GM19324 (cell line): ENCODE measurements around the gene RNASEL.

ENCODE experiments used
- ATAC-seq: cut with Tn5 transposase; IDR thresholded peaks from one replicate; pipeline ENCODE4 v1.9.1; 2021; ENCODE audit warnings: mild to moderate bottlenecking, moderate library complexity; ENCODE audit not compliant: unreplicated experiment, low FRiP score

The RNASEL gene

DNA sequence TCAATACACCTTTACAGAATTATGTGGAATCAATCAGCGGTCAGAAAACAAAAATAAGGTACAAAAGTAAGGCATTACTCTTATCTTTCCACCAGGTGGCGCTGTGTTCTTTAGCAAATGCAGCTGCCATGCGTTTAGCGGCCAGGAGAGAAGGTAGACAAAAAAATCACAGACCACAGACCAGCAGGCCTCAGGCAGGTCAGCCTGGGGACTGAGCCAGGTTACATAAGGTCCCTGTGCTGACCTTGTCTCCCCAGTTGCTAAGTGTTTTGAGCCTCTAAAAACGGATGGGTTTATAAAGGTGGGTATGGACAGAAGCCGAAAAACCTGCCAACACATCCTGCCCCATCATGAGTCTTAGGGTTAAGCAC, 12.3 kb upstream of the RNASEL start:
- ATAC-seq: no peak

DNA sequence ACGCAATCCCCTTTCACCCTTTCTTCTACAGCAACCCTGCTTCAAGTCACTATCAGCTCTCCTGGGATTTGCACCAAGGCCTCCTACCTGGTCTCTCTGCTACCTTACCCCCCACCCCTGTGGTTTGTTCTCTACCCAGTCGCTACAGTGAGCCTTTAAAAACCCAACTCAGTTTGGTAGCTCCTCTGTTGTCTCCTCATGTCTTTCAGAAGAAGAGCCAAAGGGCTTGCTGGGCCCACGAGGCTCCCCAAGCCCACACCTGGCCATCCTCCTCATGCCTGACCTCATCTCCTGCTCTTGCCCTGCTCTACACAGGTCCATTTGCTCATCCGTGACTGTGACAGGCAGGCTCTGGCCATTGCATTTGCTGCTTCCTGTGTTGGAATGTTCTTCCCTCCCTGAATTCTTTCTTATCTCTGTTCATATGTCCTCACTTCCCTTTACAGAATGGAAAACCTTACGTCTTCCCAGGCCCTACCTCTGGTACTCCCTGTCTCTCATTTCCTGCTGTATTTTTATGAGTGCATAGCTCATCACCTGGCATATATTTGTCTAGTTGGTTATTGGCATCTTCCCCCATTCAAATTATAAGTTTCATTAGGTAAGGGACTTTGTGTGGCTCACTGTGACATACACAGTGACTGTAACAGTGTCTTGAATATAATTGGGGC, 11.8 kb upstream of the RNASEL start:
- no peak for ATAC-seq

DNA sequence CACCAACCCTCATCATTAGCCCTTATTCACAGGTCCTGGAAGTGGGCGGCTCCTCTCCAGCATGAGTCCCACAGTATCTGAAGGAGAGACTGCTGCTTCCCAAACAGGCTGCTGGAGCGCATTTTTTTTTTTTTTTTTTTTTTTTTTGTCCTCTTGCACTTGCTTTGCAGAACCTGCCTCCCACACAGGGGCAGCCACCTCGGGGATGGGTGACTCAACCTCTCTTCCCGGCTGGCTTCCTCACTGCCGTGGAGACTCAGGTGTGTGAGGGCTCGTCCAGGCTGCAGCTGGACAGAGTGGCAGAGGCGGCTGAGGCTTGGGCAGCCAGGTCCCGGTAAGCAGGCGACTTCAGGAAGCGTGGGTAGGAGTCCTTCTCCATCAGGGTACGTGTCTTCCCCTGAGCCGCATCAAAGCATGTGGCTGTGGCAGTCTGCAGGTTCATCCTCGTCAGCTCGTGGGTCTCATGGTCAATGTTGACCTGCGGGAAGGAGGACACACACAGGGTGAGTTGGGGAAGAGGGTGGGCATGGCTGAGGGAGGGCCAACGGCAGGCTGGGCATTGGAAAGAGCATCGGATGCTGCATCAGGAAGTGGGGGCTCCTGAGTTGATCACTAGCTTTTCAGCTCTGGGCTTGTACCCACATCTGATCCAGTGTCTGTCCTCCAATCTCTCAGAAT, 11.1 kb upstream of the RNASEL start:
- no peak for ATAC-seq

- ATAC-seq: no peak
Observed at GRCh38 chr1:182599339-182599738, 10.3 kb upstream of the RNASEL start.

GRCh38 chr1:182598296-182598695, 9.2 kb upstream of the RNASEL start:
- no peak for ATAC-seq

- no peak for ATAC-seq
Observed at GRCh38 chr1:182596934-182597333, 7.9 kb upstream of the RNASEL start.

DNA sequence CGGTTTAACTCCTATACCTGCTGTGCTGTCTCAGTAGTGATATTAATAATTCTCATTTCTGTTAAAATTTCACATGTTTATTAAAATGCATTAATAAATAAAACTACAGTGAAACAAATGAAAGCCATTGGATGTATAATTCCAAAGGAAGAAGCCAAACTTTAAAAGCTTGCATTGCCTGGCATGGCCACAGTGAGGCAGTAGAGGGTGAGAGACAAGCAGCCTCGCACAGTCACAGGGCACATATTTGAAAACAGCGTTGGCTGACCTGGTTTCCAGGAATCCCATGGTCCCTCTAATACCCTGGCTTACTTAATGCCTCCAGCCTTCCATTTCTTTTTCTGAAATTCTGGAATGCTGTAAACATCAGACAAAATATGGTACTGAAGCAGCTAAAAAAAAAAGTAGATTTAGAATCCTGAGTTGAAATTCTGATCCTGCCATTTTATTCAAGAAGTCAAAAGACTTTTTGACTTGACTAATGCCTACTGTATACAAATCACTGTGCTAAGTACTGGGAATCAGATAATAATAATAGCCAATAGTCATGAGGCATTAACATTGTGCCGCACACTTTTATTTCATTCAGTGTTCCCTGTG, 6.7 kb upstream of the RNASEL start:
- no peak for ATAC-seq

DNA sequence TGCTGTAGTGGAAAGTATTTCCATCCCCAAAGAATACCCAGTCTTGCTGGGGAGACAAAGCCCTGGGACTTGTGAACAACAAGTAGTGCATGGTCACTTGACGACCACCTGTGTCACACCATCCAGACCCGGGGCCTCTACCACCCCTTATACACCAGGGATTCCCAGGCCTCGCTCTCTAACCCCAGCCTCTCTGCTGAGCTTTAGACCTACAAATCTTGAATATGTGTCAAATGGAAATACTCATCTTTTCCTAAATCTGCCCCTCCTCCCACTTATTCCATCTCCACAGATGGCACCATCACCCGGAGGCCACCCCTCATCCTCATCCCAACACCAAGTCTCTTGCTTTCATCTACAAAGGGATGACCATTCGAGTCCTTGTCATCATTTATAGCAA, 875 bp upstream of the RNASEL start:
- no peak for ATAC-seq

DNA sequence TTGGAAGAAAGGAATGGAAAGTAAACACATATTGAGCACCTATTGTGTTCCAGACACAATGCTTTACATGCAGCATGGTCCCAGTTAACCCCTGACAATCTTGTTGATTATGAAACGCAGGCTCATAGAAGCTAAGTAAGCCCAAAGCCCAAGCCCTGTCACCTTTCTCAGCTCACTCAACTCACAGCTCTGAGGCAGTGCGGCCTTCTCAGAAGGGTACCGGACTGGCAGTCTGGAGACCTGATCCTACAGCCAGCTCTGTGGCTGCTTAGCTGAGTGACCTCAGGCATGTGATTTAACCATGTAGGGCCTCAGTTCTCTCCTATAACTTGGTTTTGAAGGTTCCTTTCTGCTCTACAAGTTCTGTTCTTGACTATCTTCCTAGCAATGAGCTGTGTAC, 464 bp upstream of the RNASEL start:
- ATAC-seq: no peak

DNA sequence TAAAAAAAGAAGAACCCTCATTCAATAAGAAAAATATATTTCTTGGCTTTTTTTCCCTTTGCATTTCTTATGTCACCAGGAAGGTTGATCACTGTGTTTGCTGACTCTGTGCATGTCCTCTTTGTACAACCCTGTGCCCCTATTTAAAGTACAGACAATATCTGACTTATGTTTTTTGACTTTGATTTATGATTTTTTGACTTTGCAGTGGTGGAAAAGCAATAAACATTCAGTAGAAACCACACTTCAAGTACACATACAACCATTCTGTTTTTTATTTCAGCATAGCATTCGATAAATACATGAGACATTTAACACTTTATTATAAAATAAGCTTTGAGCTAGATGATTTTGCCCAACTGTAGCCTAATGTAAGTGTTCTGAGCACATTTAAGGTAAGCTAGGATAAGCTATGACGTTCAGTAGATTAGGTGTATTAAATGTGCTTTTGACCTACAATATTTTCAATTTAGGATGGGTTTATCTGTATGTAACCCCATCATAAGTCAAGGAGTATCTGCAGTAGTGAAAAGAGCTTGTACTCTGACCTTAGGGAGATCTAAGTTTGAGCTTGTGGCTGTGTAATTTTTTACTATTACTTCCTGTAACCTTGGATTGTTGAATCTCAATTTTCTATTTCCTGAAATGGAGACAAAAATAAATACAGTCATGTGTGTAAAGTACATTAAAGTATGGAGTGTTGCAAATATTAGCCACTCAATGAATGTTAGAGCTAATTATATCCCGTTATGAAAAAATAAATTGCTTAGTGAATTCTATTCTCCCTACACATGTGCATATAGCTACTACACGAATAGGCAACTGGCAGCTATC, 1.2 kb downstream of the RNASEL start:
- peak; percentile 11 for ATAC-seq

GRCh38 chr1:182587093-182587492, 2.0 kb downstream of the RNASEL start:
- ATAC-seq: no peak

- ATAC-seq: no peak
Observed at GRCh38 chr1:182586380-182586779, 2.7 kb downstream of the RNASEL start.

DNA sequence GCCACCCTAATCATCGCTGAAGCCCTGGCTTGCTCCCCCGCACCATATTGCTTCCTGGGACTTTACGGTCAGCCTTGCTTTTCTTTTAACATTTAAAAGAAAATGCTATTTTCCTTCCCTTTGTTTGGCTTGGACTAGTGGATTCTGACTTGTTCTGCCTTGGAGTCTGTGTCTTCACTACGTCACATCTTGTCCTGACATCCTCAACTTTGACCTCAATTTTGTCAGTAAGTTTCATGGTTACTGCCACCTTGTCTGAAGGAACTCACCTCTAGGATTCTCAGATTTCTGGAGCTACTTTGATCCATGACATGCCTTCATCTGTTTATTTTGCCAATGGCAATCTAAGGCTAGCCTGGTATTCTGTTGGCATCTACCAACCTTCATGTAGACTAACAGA, 4.3 kb downstream of the RNASEL start:
- no peak for ATAC-seq

DNA sequence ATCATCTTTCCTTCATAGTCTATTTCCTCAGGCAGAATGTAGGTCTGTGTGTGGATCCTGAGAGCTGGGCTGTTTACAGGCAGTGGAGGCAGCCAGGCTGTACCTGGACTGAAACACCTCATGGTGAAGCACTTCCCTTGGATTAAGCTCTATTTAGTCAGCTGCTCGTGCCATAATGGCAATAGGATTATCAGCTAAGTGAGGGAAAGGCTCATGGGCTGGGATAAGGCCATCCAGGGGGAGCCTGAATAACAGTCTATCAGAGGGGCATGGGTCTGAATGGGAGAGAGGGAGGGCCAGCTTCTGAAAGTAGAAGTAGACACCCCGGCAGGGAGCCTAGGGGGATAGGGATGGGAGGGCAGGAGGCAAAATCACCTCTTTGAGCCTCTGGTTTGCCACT, 8.3 kb downstream of the RNASEL start:
- ATAC-seq: no peak

DNA sequence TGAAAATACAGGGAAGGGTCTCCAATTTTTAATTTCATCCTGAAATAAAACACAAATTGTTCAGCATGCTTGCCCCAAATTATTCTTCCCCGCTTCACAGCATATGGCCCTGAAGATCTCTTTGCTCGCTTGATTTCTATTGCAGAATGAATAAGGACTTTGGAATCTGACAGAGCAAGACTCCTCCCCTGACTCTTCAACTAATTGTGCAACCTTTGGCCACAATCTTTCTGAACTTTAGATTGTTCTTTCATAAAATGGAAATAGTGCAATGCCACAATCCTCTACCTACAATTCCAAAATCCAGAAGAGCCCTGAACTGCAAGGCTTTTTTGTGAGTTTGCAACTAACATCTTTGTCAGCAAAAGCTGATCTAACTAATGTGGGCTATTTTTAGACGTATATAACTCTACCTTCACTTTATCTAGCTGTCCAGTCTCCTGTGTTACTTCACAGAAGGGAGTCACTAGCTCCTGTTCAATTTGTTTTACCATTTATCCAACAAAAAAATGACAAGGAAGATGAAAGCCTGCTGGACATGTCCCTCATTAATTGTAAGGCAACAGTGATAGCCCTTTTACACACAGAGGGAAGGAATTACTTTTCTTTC, 13.4 kb downstream of the RNASEL start:
- no peak for ATAC-seq

DNA sequence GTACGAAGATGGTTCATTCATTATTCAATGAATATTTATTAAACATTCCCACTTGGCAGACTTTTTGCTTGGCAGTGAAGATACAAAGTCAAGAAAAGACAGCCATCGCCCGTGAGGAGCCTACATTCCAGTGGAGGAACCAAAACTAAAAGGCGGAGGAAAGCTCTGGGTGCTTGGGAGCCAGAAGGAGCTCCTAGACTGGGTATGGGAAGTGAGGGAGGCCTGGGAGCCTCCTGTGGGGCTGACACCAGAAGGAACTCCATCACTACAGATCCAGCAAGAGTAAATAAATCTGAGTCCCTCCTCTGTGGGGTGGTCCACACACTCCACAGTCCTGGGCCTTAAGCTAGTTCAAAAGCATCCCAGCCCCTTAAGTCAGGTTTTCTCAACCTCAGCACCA, 14.9 kb downstream of the RNASEL start:
- ATAC-seq: no peak

DNA sequence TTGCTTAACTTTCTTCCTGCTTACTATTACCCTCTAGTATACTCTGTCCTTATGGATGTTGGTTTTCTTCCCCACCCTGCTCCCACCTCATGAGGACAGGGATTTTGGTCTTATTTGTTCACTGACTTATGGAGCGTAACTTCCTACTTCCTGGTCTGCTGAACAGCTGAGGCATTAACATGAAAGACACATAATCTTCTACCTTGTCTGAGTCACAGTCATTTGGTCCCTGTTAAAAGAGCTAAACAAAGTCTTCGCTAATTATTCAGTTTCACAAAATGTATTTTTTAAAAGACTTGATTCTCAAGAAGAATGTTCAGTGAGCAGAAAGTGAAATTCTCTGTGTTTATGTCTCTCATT, 18.5 kb downstream of the RNASEL start:
- ATAC-seq: no peak

- ATAC-seq: no peak
Observed at GRCh38 chr1:182569939-182570610, 19.0 kb downstream of the RNASEL start.

DNA sequence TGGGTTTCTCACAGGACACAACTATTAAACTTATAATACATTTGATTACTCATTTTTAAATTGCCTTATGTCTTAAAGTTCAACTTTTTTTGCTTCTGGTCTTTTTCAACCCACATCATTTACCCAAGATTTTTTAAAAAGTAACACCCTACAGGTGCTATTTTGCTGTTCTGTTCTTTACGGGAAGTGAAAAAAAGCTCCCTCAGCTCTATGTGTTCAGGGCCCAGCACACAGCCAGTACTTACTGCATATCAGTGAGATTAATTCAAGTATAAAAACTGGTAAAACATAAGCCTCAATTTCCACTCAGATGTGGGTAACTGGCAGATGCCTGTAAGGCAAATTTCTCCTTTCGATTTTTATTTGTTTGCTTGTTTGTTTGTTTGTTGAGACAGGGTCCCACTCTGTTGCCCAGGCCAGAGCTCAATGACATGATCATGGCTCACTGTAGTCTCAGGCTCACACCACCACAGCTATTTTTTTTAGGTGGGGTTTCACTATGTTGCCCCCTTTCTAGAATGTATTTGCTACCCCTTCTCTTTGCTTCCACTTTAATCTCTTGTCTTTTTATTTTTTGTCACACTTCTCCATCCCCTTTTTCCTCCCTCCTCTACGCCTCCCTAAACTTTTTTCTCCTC, 20.3 kb downstream of the RNASEL start:
- no peak for ATAC-seq

DNA sequence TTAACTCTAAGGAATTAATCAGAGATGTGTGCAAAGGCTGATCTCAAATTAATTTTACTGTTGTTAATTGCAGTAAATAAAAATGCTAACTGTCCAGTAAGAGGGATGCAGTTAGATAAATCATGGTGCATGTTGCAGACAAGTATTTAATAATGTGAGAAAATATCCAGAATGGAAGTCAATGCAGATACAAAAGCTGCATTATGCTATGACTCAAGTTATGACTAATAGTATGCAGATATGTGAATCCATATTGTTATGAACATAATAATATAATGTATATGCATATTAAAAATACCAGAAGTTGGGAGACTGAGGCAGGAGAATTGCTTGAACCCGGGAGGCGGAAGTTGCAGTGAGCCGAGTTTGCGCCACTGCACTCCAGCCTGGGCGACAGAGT, 21.4 kb downstream of the RNASEL start:
- no peak for ATAC-seq
